Inflammatory macrophage treated with lipopolysaccharide for 1 hour (primary cell): ENCODE results near the gene VARS2.

Source experiments
- DNase-seq, 2 donors: peaks; one replicate each; pipeline ENCODE4 v3.0.0-alpha.2; 2020 to 2022

Gene VARS2

DNA sequence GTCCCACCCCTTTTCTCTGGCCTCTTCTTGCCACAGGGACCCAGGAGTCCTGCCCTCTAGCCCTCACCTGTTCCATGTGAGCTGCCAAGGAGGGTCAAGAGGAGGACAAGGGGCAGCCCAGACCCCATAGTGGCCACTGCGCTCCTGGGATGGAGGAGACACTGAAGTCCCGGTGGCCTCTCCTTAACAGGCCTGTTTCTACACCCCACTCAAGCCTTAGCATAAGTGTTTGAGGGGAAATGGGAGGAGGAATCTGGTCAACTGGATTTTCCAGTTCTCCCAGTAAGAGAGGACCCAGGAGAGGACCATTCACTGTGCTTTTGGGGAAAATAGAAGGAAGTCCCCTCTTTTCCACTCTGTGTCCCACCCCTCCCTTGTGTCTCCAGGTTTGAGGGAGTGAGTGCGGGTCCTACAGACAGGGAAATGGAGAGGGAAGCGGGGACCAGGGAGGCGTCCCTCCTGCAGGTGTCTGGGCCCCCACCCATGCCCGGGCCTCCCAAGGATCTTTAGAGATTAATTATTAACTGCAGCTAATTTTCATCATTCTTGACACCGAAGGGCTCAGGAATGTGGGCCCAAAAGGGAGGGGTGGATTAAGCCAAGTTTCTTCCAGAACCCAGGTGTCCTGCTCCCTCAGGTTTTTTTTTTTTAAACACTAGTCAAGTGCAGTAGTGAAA lies 18.1 kb downstream of the VARS2 start, which contains the start of gene SFTA2:
Gene SFTA2, minus strand, starts transcription at position 202 of the 677 bp plus-strand sequence. Its CDS starts 74 bp downstream, at position 128.
- no peak for DNase-seq

DNA sequence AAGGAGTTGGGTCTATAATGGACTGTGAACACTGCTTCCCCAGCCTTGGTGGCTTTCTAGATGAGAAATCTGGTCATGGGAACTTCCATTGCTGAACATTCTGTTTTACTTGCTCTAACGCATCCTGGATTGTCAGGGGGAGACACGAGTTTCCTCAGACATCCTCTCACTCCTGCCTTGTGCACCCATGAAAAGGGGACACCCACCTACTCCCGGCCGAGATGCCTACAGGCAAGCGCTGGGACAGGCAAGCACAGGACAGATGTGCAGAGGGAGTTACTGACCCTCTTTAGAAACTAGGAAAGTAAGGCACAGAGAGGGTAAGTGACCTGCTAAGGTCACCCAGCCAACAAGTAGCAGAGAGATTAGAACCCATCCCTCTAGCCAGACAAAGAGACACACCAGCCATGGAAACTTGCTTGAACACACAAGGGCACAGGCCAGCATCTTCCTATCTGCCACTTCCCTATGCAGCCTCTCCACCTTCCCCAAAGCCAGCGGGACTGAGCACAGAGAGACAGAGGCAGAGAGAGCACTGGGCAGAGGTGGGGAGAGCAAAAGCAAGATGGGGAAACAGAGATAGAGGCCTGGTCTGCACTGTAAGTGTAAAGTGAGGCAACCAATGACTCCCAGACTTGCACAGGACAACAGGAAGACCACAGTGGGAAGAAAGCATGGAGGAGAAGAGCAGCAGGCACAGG lies 18.8 kb downstream of the VARS2 start:
- no peak for DNase-seq

DNA sequence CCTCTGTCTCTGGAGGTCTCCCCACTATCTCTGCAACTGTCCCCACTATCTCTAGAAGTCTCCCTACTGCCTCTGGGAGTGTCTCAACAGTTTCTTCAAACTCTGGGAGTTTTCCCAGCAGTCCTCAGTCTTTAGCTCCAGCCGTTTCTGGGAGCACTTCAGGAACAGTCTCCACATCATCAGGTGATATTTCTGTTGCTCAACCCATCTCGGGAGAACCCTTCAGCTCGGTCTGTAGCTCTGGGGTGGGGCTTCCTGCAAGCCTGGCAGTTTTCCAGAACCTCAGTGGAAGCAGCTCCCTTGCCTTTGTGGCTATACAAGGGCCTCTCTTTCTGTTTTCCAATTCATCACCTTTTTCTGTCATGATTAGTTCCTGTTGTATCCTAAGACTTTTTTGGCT lies 21.0 kb downstream of the VARS2 start:
- no peak for DNase-seq

DNA sequence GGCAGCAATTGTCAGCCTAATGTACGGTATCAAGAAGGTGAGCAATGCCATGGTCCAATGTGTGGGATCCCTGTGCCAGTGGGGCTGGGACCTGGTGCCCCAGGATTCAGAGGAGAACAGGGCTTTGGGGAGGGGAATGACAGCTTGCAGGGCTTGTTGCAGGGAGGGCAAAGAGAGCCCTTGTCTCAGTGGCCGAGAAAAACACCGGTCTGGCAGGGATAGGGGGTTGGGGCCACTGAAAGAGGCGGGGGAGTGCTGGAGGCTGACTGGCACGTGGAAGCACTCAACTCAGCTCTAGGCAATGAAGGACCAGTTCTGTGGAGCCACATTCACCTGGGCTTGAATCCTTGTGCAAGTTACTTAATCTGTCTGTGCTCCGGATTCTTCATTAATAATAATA lies 23.2 kb downstream of the VARS2 start:
- no peak for DNase-seq

DNA sequence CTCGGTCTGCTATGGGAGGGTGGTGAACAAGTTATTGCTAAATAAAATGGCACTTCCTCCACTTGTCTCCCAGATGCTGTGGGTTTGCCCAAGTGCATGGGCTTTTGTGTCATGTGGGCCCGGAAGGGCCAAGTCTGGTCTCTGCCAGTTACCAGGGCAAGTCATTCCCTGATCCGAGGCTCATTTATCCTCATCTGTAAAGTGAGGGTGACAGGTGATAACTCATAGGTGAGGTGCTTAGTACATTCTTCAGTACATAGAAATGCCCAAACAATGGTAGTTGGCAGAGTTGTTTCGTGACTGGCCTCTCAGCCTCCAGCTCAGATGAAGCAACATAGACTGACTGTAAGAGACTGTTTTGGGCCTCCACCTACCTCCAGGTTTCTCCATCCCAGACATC lies 24.7 kb downstream of the VARS2 start:
- DNase-seq, result no peak

DNA sequence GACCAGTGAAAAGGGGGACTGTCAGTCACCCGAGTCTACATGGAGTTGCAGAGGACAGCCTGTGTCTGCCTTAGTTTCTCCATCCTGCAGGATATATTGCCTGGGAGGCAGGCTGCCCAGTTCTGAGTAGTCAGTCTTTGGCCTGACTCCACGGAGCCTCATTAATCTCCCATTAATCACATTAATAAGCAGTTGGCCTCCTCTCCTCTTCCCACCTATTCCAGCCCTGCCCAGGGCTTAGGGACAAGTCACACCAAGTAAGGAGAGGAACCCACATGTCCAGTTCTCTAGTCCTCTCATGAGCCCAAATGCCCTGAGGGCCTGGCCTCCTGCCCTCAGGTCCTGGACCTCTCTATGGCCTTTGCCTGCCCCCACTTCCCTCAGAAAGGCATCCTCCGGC lies 25.4 kb downstream of the VARS2 start:
- no peak for DNase-seq

- DNase-seq, result no peak
These were observed 26.4 kb downstream of the VARS2 start, which contains the start of gene MUCL3 for GRCh38 chr6:30940361-30940986. Gene MUCL3, plus strand, starts transcription at chr6:30940973. Its CDS starts 27 bp downstream, at chr6:30941000.

GRCh38 chr6:30942338-30943060 lies 28.5 kb downstream of the VARS2 start:
- peak; percentile 21 to 48 for DNase-seq

DNA sequence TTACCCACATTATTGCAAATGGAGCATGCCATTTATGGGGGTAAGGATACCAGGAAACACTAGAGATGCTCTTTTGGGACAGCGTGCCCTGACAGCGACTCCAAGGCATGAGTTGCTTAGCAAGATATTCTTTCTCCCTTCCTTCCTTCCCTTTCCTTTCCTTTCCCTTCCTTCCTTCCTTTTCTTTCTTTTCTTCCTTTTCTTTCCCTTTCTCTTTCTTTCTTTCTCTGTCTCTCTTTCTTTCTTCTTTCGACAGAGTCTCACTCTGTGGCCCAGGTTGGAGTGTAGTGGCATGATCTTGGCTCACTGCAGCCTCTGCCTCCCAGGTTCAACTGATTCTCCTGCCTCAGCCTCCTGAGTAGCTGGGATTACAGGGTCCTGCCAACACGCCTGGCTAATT lies 30.0 kb downstream of the VARS2 start:
- no peak for DNase-seq

GRCh38 chr6:30945281-30945680 lies 31.2 kb downstream of the VARS2 start:
- DNase-seq, result no peak

DNA sequence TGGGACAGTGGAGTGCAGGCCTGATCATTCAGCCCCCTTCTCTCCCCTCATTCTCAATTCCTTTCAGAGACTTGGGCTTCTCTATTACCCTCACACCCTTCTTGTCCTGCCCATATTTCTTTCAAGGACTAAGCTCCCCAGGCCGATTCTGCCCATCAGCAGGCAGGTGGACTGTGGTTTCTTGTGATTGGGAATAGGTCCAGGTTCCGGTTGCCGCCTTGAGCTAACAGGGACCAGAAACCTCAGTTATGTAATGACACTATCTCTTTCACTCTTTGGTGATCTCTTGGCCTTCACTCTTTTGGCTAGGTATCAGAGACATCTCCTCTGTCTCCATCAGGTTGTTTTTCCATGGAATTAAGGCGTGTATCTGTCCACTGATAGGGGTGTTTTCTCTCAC lies 33.2 kb downstream of the VARS2 start:
- no peak for DNase-seq

- DNase-seq, result no peak
These were observed 34.8 kb downstream of the VARS2 start for GRCh38 chr6:30948811-30949210.

- DNase-seq, result no peak
These were observed 38.0 kb downstream of the VARS2 start for GRCh38 chr6:30951907-30952469.

DNA sequence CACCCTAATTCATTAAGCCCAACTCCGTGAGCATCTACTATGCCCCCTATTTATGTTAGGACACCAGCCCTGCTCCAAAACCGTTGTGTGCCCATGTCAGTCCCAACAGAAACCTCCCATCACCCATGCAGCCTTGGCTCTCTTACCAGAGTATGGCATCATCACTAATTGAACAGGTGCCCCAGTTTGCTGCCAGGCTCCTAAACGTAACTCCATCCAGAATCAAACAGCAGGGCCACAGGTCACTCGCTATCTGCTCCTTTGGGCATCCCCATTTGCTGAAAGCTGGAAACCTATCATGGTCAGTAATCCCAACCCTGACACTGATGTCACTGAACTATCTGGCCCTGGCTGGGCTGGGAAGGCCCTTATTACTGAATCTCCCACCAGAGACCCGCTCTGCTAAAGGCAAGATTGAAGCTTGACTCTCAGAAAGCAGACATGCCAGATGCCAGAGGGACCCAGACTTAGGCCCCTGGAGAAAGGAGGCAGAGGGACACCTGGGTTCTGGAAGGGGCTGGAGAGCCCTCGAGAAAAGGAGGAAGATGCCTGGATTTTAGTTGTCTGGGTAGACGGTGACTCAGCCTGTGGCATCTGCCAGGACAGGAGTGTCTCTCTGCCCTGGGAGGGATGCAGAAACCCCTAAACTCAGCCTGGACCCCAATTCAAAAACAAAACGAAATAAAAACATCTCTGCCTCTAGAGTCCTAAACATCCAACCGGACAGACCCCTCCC lies 40.8 kb downstream of the VARS2 start:
- DNase-seq, result no peak

DNA sequence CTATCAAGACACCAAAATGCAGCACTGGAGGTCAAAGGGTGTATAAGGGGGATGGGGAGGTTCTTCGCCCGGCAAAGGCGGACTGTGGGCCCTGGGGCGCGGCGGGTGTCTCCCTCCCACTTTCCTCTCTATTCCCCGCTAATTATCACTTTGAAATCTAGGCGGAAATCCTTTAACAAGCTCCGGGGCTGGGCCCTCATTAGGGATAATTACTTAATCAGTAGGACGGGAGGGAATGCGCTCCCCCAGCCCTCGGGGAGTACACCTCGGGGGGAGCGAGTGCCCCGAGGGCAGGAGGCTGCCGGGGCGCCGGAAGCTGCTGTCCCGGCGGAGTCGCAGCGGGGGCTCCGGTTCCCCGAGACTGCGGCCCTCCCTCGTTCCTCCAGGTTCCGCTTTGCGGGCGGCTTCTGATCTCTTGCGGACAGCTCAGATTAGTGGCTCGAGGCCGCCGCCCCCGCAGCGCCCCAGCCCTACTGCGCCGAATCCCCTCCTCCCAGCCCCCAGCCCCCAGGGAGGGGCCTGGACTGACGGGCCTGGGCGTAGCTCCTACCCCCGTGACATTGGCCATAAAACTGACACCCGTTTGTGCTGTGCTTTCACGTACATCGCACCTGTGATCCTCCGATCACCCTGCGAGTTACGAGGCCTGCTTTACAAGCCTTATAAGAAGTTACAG lies 41.5 kb downstream of the VARS2 start:
- peak; percentile 49 for DNase-seq

- no peak for DNase-seq
These were observed 43.7 kb downstream of the VARS2 start for GRCh38 chr6:30957716-30958115.

- peak in 1 of 2 donors; percentile 17 for DNase-seq
These were observed 47.1 kb downstream of the VARS2 start for GRCh38 chr6:30960907-30961673.

- no peak for DNase-seq
These were observed 48.7 kb downstream of the VARS2 start for GRCh38 chr6:30962716-30963115.

- no peak for DNase-seq
These were observed 49.6 kb downstream of the VARS2 start for GRCh38 chr6:30963641-30964040.

GRCh38 chr6:30964075-30964474 lies 50.0 kb downstream of the VARS2 start:
- no peak for DNase-seq

GRCh38 chr6:30965140-30965601 lies 51.1 kb downstream of the VARS2 start:
- DNase-seq, result no peak
